Measurements from ENCODE around the gene CGNL1.

- no peak for TF ChIP-seq CTCF (conservative IDR thresholded peaks at IDR 0.05)
- no peak for TF ChIP-seq ZFX (IDR thresholded peaks at IDR 0.05)
Measured at GRCh38 chr15:57557267-57557666, 181.0 kb downstream of the CGNL1 start.

All from C4-2B (cell line).